ENCODE data around the gene FGD4.
"Not testable (repeated sequence)": the region's sequence is repeated elsewhere in the genome, so short reads cannot be mapped to it uniquely, and the experiment has no call there.

The FGD4 gene

GRCh38 chr12:32494656-32495055 is 95.3 kb downstream of the FGD4 start:
- no peak for DNase-seq (ENCODE audit: low spot score)

- DNase-seq (ENCODE audit: low spot score): no peak
Measured at GRCh38 chr12:32496946-32497345, 97.6 kb downstream of the FGD4 start.

GRCh38 chr12:32497864-32498263 is 98.5 kb downstream of the FGD4 start:
- no peak for DNase-seq (ENCODE audit: low spot score)

GRCh38 chr12:32499048-32499447 is 99.7 kb downstream of the FGD4 start:
- no peak for DNase-seq (ENCODE audit: low spot score)

- DNase-seq (ENCODE audit: low spot score): peak; percentile 84
Measured at GRCh38 chr12:32501835-32502333, 102.5 kb downstream of the FGD4 start.

GRCh38 chr12:32502693-32503502 is 103.5 kb downstream of the FGD4 start:
- no peak for DNase-seq (ENCODE audit: low spot score)

GRCh38 chr12:32503730-32504129 is 104.4 kb downstream of the FGD4 start:
- no peak for DNase-seq (ENCODE audit: low spot score)

- DNase-seq (ENCODE audit: low spot score): no peak
Measured at GRCh38 chr12:32504591-32504990, 105.2 kb downstream of the FGD4 start.

GRCh38 chr12:32505067-32505945 is 105.9 kb downstream of the FGD4 start:
- no peak for DNase-seq (ENCODE audit: low spot score)

- DNase-seq (ENCODE audit: low spot score): not testable (repeated sequence)
Measured at GRCh38 chr12:32507096-32507941, 108.0 kb downstream of the FGD4 start.

GRCh38 chr12:32507942-32508320 is 108.6 kb downstream of the FGD4 start:
- no peak for DNase-seq (ENCODE audit: low spot score)

GRCh38 chr12:32508626-32509025 is 109.3 kb downstream of the FGD4 start:
- DNase-seq (ENCODE audit: low spot score): no peak

GRCh38 chr12:32509328-32510091 is 110.2 kb downstream of the FGD4 start:
- no peak for DNase-seq (ENCODE audit: low spot score)

GRCh38 chr12:32511976-32512375 is 112.6 kb downstream of the FGD4 start:
- not testable (repeated sequence) for DNase-seq (ENCODE audit: low spot score)

GRCh38 chr12:32512379-32512778 is 113.0 kb downstream of the FGD4 start:
- no peak for DNase-seq (ENCODE audit: low spot score)

GRCh38 chr12:32512910-32513309 is 113.6 kb downstream of the FGD4 start:
- no peak for DNase-seq (ENCODE audit: low spot score)

GRCh38 chr12:32515137-32515873 is 115.9 kb downstream of the FGD4 start:
- no peak for DNase-seq (ENCODE audit: low spot score)

- no peak for DNase-seq (ENCODE audit: low spot score)
Measured at GRCh38 chr12:32516230-32516629, 116.9 kb downstream of the FGD4 start.

- no peak for DNase-seq (ENCODE audit: low spot score)
Measured at GRCh38 chr12:32517966-32518365, 118.6 kb downstream of the FGD4 start.

- no peak for DNase-seq (ENCODE audit: low spot score)
Measured at GRCh38 chr12:32519047-32519446, 119.7 kb downstream of the FGD4 start.

Measured in HuH-7 (cell line).